ENCODE results near the gene STAC3. TPM values are rescaled to one million over a fixed set of nuclear protein-coding genes. Genes with fewer than 3 reads are reported as not detected.

STAC3 gene
- total and polyA plus RNA-seq, 2 of the 13 experiments (the other 11 are each of a cell fraction or from before 2014, with no cell fraction given), result 0.18 to 0.22 TPM

- TF ChIP-seq, protein P1, sequence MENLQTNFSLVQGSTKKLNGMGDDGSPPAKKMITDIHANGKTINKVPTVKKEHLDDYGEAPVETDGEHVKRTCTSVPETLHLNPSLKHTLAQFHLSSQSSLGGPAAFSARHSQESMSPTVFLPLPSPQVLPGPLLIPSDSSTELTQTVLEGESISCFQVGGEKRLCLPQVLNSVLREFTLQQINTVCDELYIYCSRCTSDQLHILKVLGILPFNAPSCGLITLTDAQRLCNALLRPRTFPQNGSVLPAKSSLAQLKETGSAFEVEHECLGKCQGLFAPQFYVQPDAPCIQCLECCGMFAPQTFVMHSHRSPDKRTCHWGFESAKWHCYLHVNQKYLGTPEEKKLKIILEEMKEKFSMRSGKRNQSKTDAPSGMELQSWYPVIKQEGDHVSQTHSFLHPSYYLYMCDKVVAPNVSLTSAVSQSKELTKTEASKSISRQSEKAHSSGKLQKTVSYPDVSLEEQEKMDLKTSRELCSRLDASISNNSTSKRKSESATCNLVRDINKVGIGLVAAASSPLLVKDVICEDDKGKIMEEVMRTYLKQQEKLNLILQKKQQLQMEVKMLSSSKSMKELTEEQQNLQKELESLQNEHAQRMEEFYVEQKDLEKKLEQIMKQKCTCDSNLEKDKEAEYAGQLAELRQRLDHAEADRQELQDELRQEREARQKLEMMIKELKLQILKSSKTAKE (CRISPR knock-in tag; IDR thresholded peaks at IDR 0.05; ENCODE audit: borderline replicate concordance), result no peak
- TF ChIP-seq DRAP1 (CRISPR knock-in tag; IDR thresholded peaks at IDR 0.05), result no peak
- TF ChIP-seq ZFP41 (CRISPR knock-in tag; IDR thresholded peaks at IDR 0.05; ENCODE audit: borderline replicate concordance), result no peak
- TF ChIP-seq SP140L (CRISPR knock-in tag; IDR thresholded peaks at IDR 0.05; ENCODE audit: borderline replicate concordance), result no peak
- peak; percentile 51; the same call in 1 of the 2 replicates for TF ChIP-seq ZBTB38 (CRISPR knock-in tag; IDR thresholded peaks at IDR 0.05)
- peak; percentile 58; the same call in 1 of the 2 replicates for TF ChIP-seq ZFP91 (CRISPR knock-in tag; IDR thresholded peaks at IDR 0.05; ENCODE audit: borderline replicate concordance)
- no peak for TF ChIP-seq ZMYM2 (CRISPR knock-in tag; IDR thresholded peaks at IDR 0.05)
- TF ChIP-seq, protein P2, sequence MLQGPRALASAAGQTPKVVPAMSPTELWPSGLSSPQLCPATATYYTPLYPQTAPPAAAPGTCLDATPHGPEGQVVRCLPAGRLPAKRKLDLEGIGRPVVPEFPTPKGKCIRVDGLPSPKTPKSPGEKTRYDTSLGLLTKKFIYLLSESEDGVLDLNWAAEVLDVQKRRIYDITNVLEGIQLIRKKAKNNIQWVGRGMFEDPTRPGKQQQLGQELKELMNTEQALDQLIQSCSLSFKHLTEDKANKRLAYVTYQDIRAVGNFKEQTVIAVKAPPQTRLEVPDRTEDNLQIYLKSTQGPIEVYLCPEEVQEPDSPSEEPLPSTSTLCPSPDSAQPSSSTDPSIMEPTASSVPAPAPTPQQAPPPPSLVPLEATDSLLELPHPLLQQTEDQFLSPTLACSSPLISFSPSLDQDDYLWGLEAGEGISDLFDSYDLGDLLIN (CRISPR knock-in tag; IDR thresholded peaks at IDR 0.05; ENCODE audit: borderline replicate concordance), result no peak
- TF ChIP-seq, protein P3, sequence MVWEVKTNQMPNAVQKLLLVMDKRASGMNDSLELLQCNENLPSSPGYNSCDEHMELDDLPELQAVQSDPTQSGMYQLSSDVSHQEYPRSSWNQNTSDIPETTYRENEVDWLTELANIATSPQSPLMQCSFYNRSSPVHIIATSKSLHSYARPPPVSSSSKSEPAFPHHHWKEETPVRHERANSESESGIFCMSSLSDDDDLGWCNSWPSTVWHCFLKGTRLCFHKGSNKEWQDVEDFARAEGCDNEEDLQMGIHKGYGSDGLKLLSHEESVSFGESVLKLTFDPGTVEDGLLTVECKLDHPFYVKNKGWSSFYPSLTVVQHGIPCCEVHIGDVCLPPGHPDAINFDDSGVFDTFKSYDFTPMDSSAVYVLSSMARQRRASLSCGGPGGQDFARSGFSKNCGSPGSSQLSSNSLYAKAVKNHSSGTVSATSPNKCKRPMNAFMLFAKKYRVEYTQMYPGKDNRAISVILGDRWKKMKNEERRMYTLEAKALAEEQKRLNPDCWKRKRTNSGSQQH (CRISPR knock-in tag; IDR thresholded peaks at IDR 0.05; ENCODE audit: low read depth), result no peak
- TF ChIP-seq MAFG (CRISPR knock-in tag; IDR thresholded peaks at IDR 0.05), result no peak
- TF ChIP-seq PTBP1 (IDR thresholded peaks at IDR 0.05; ENCODE audit: low read depth, low read length, poor library complexity, severe bottlenecking), result no peak
- TF ChIP-seq GATAD2A (CRISPR knock-in tag; IDR thresholded peaks at IDR 0.05), result no peak
- TF ChIP-seq ZBTB42 (CRISPR knock-in tag; IDR thresholded peaks at IDR 0.05), result no peak
- TF ChIP-seq ZBTB21 (CRISPR knock-in tag; IDR thresholded peaks at IDR 0.05), result no peak
- no peak for TF ChIP-seq NONO (IDR thresholded peaks at IDR 0.05)
- no peak for TF ChIP-seq NONO (CRISPR knock-in tag; conservative IDR thresholded peaks at IDR 0.05)
- TF ChIP-seq NR2F2 (IDR thresholded peaks at IDR 0.05; ENCODE audit: borderline replicate concordance, low read depth), result no peak
- TF ChIP-seq, protein P4, sequence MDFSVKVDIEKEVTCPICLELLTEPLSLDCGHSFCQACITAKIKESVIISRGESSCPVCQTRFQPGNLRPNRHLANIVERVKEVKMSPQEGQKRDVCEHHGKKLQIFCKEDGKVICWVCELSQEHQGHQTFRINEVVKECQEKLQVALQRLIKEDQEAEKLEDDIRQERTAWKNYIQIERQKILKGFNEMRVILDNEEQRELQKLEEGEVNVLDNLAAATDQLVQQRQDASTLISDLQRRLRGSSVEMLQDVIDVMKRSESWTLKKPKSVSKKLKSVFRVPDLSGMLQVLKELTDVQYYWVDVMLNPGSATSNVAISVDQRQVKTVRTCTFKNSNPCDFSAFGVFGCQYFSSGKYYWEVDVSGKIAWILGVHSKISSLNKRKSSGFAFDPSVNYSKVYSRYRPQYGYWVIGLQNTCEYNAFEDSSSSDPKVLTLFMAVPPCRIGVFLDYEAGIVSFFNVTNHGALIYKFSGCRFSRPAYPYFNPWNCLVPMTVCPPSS (IDR thresholded peaks at IDR 0.05), result no peak
- TF ChIP-seq, protein P5, sequence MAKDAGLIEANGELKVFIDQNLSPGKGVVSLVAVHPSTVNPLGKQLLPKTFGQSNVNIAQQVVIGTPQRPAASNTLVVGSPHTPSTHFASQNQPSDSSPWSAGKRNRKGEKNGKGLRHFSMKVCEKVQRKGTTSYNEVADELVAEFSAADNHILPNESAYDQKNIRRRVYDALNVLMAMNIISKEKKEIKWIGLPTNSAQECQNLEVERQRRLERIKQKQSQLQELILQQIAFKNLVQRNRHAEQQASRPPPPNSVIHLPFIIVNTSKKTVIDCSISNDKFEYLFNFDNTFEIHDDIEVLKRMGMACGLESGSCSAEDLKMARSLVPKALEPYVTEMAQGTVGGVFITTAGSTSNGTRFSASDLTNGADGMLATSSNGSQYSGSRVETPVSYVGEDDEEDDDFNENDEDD (CRISPR knock-in tag; IDR thresholded peaks at IDR 0.05; ENCODE audit: borderline replicate concordance), result peak; percentile 12; the same call in 1 of the 2 replicates
- TF ChIP-seq ZNF547 (CRISPR knock-in tag; IDR thresholded peaks at IDR 0.05), result no peak
- TF ChIP-seq TBX3 (IDR thresholded peaks at IDR 0.05; ENCODE audit: borderline replicate concordance), result no peak
These were observed 25.9 kb downstream of the STAC3 start (continued) for GRCh38 chr12:57224973-57225679.
